Thyroid gland (tissue), 4 donors: Measurements from ENCODE around the gene SIRT7. TPM values are rescaled to one million over a fixed set of nuclear protein-coding genes. Genes with fewer than 3 reads are reported as not detected.
A peak's percentile ranks its signal among the peaks of the same experiment; 100 is the strongest.

Experiments
- DNase-seq, 2 donors: peaks; one replicate each; pipeline ENCODE4 v3.0.0-alpha.2; 2019
- H3K27ac ChIP-seq, 3 donors: fragments of 200-600 bp; sonication (generic); 1 replicate in 2 of 3; 2 replicates in 1 of 3; pipeline ENCODE4 v1.5.1; 2016 to 2019; ENCODE audit warnings: mild to moderate bottlenecking in 1 of 3, moderate library complexity in 1 of 3
- H3K27me3 ChIP-seq: fragments of 200-600 bp; sonication (generic); one replicate; pipeline ENCODE4 v1.5.1; 2019
- H3K36me3 ChIP-seq, 2 donors: fragments of 200-600 bp; sonication (generic); one replicate each; pipeline ENCODE4 v1.5.1; 2016 to 2019
- H3K4me1 ChIP-seq, 2 donors: fragments of 200-600 bp; sonication (generic); one replicate each; pipeline ENCODE4 v1.5.1; 2017 to 2019
- H3K4me3 ChIP-seq, 3 donors: fragments of 200-600 bp; sonication (generic); replicated peaks in 1 of 3; 1 replicate in 2 of 3; 2 replicates in 1 of 3; pipeline ENCODE4 v1.5.1; 2016; ENCODE audit warnings: mild to moderate bottlenecking in 1 of 3
- H3K9me3 ChIP-seq: fragments of 200-600 bp; sonication (generic); one replicate; pipeline ENCODE4 v1.5.1; 2017
- CTCF ChIP-seq, 6 experiments: fragments of 200-600 bp in 3 of 6; fragments of 450-650 bp in 3 of 6; sonication (generic) in 3 of 6; IDR thresholded peaks; one replicate each; pipeline ENCODE4 v1.5.1; 2016 to 2019; ENCODE audit warnings: antibody characterized with exemption in 6 of 6, mild to moderate bottlenecking in 2 of 6, inconsistent platforms in 1 of 6, moderate library complexity in 1 of 6
- POLR2A ChIP-seq, 2 donors: fragments of 450-650 bp; IDR thresholded peaks; one replicate each; pipeline ENCODE4 v1.6.1; 2017; ENCODE audit warnings: antibody characterized with exemption in 2 of 2, mild to moderate bottlenecking in 2 of 2, moderate library complexity in 1 of 2
- WGBS, 2 donors: methylation state at CpG; one replicate each; pipeline ENCODE4 v1.1.5; 2017; 5-methylcytosine and 5-hydroxymethylcytosine counted together
- intact Hi-C: fragments of 100-400 bp; cut with DNase I; formaldehyde crosslinking; loops from one replicate; pipeline ENCODE4 v1.15.1; 2023
- total RNA-seq, 4 donors: library from RNA; depleted of rRNA; stranded (reverse); fragments of >200 nt; gene quantifications; one replicate each; pipeline ENCODE4 v1.2.3, GENCODE V29; 2016

SIRT7 gene
- total RNA-seq, 4 donors from 2014 or later = 8.9 to 23.5 (median 15.8) TPM

- Histone ChIP-seq H3K27ac (peak overlapping the region in 1 of 3 donors; percentile 23), H3K27me3 (no peaks in the 10 kb centered on the region), H3K4me3 (no peak overlapping the region), H3K36me3 (peaks cover 20 to 22% of the 10 kb centered on the region in 2 donors), H3K4me1 (peaks cover 29 to 37% of the 10 kb centered on the region in 2 donors), H3K9me3 (no peaks in the 10 kb centered on the region)
- intact Hi-C loops = no loop called here
- no peak for DNase-seq
- WGBS, 2 donors = 83 to 87% methylated on average over 16 to 23 of the region's 28 CpGs
- TF ChIP-seq CTCF (IDR thresholded peaks at IDR 0.05) = no peak
- TF ChIP-seq POLR2A (IDR thresholded peaks at IDR 0.05) = no peak
These were observed 49.8 kb downstream of the SIRT7 start for GRCh38 chr17:81867991-81868673.

- Histone ChIP-seq H3K27me3 (no peaks in the 10 kb centered on the region), H3K27ac (peak overlapping the region in 1 of 3 donors; percentile 23), H3K36me3 (peaks cover 20 to 22% of the 10 kb centered on the region in 2 donors), H3K4me3 (no peak overlapping the region), H3K4me1 (peaks cover 23 to 36% of the 10 kb centered on the region in 2 donors), H3K9me3 (no peaks in the 10 kb centered on the region)
- intact Hi-C loops = no loop called here
- TF ChIP-seq CTCF (IDR thresholded peaks at IDR 0.05) (no peak), POLR2A (IDR thresholded peaks at IDR 0.05) (no peak)
- DNase-seq = peak in 1 of 2 donors; percentile 21
- WGBS, 2 donors = 81 to 83% methylated on average over 18 to 22 of the region's 23 CpGs
These were observed 50.6 kb downstream of the SIRT7 start for GRCh38 chr17:81867170-81867990.

GRCh38 chr17:81866440-81867169 lies 51.4 kb downstream of the SIRT7 start:
- Histone ChIP-seq H3K27ac (no peak overlapping the region), H3K36me3 (peaks cover 20 to 22% of the 10 kb centered on the region in 2 donors), H3K9me3 (no peaks in the 10 kb centered on the region), H3K4me1 (peaks cover 25 to 40% of the 10 kb centered on the region in 2 donors), H3K27me3 (no peaks in the 10 kb centered on the region), H3K4me3 (no peak overlapping the region)
- no peak for DNase-seq
- intact Hi-C loops = no loop called here
- no peak for TF ChIP-seq POLR2A (IDR thresholded peaks at IDR 0.05)
- no peak for TF ChIP-seq CTCF (IDR thresholded peaks at IDR 0.05)
- WGBS, 2 donors = 85 to 89% methylated on average over 14 to 18 of the region's 18 CpGs

GRCh38 chr17:81865733-81866439 lies 52.1 kb downstream of the SIRT7 start:
- no peak overlapping the region for H3K27ac ChIP-seq
- no peaks in the 10 kb centered on the region for H3K9me3 ChIP-seq
- peaks cover 25 to 43% of the 10 kb centered on the region in 2 donors for H3K4me1 ChIP-seq
- no peak overlapping the region for H3K4me3 ChIP-seq
- H3K27me3 ChIP-seq = no peaks in the 10 kb centered on the region
- intact Hi-C loops = no loop called here
- TF ChIP-seq CTCF (IDR thresholded peaks at IDR 0.05) (no peak), POLR2A (IDR thresholded peaks at IDR 0.05) (no peak)
- WGBS, 2 donors = 72 to 74% methylated on average over 8 to 14 of the region's 18 CpGs
- peaks cover 20 to 22% of the 10 kb centered on the region in 2 donors for H3K36me3 ChIP-seq
- DNase-seq = peak; percentile 52 to 68
